DND-41 (cell line): Measurements from ENCODE around the gene AP2A2.

Experiments
- CTCF ChIP-seq: IDR thresholded peaks from 2 replicates; pipeline ENCODE4 v1.5.1; 2012; ENCODE audit warnings: borderline replicate concordance, low read length, moderate library complexity, mild to moderate bottlenecking; ENCODE audit not compliant: poor library complexity, severe bottlenecking; ENCODE audit errors: extremely low read depth
- EZH2 ChIP-seq: IDR thresholded peaks from 3 replicates; pipeline ENCODE4 v1.6.1; 2012; ENCODE audit warnings: borderline replicate concordance, low read depth, mild to moderate bottlenecking, moderate library complexity, low read length, inconsistent platforms; ENCODE audit not compliant: severe bottlenecking

DNA sequence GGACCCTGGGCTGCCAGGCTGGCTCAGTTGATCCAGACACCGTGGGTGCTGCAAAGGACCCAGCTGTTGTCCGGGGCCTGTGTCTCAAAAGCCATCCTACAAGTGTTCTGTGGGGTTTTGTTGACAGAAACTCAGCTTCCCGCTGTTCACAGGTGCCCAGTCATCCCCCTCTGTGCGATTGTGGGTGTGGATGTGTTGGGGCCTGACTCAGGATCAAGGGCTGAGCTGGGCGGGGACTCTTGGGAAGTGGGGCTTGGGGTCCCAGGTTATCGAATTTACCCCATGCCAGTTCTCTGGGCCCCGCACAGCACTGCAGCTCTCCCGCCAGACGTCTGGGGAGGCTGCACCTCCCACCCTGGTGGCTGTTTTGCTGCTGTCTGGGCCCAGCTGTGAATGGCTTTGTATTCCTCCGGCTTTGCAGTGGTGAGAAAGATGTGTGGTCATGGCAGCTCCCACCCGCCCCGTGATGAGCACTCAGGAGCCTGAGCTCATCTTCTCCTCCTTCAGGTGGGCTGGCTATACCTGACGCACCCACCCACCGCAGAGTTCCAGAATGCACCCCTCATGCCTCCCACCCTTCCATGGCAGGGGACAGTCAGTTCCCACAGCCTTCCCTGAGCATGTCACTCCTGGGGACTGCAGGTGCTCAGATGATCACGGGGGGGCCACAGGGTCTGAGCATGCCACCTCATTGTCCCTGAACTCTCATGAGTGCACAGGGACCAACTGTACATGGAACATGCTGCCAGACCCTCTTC, 3.6 kb upstream of the AP2A2 start:
- TF ChIP-seq EZH2 = no peak
- no peak for TF ChIP-seq CTCF
